Liver (tissue), 3 donors: ENCODE results near the gene OR2B6.

Experiments
- EGR1 ChIP-seq, 2 donors: IDR thresholded peaks; 2 replicates each; pipeline ENCODE4 v1.6.1; 2016 to 2018; ENCODE audit warnings: antibody characterized with exemption in 2 of 2, low read depth in 2 of 2
- TF ChIP-seq, protein P1 (sequence below): fragments of 150-350 bp; IDR thresholded peaks from 2 replicates; pipeline ENCODE4 v1.5.1; 2017; ENCODE audit warnings: improper control_type of control experiment, low read depth, low read length; ENCODE audit not compliant: missing input control
- donor health status: healthy.
- donor health status: healthy.

DNA sequence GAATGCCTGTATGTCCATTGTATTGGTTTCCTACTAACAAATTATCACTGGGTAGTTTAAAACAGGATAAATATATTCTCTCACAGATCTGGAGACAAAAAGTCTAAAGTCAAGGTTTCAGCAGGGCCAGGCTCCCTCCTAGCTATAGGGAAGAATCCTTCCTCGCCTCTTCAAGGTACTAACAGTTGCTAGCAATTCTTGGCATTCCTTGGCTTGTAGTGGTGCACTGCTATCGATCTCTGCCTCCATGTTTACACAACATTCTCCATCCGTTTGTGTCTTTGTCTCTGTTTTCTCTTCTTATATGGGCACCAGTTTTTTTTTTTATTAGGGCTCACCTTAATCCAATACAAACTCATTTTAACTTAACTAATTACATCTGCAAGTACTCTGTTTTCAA is 48.9 kb downstream of the OR2B6 start:
- TF ChIP-seq, protein P1, sequence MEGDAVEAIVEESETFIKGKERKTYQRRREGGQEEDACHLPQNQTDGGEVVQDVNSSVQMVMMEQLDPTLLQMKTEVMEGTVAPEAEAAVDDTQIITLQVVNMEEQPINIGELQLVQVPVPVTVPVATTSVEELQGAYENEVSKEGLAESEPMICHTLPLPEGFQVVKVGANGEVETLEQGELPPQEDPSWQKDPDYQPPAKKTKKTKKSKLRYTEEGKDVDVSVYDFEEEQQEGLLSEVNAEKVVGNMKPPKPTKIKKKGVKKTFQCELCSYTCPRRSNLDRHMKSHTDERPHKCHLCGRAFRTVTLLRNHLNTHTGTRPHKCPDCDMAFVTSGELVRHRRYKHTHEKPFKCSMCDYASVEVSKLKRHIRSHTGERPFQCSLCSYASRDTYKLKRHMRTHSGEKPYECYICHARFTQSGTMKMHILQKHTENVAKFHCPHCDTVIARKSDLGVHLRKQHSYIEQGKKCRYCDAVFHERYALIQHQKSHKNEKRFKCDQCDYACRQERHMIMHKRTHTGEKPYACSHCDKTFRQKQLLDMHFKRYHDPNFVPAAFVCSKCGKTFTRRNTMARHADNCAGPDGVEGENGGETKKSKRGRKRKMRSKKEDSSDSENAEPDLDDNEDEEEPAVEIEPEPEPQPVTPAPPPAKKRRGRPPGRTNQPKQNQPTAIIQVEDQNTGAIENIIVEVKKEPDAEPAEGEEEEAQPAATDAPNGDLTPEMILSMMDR = no peak
- no peak for TF ChIP-seq EGR1 (IDR thresholded peaks at IDR 0.05; ENCODE audit: low read depth in 2 of 2)
